OCI-LY1 (cell line): ENCODE measurements around the gene ZFHX3.

ENCODE experiments used
- H2AFZ ChIP-seq: fragments of 200-600 bp; sonication (generic), shearing (Covaris generic); 2 replicates; pipeline ENCODE4 v1.6.0; 2014; ENCODE audit warnings: antibody characterized with exemption, mild to moderate bottlenecking, low read length
- H3F3A ChIP-seq: fragments of 200-600 bp; sonication (generic), shearing (Covaris generic); 2 replicates; pipeline ENCODE4 v1.6.0; 2014; ENCODE audit warnings: mild to moderate bottlenecking, antibody characterized with exemption, low read length, moderate library complexity; ENCODE audit not compliant: insufficient read depth
- H3K27ac ChIP-seq: fragments of 200-600 bp; sonication (generic); 2 replicates; pipeline ENCODE4 v1.5.1; 2014; ENCODE audit warnings: low read length, mixed run types, mild to moderate bottlenecking, low read depth; ENCODE audit not compliant: poor library complexity, severe bottlenecking
- H3K27me3 ChIP-seq: fragments of 200-600 bp; sonication (generic); 2 replicates; pipeline ENCODE4 v1.6.0; 2014; ENCODE audit warnings: antibody characterized with exemption, mild to moderate bottlenecking, low read length, moderate library complexity; ENCODE audit not compliant: insufficient read depth
- H3K36me3 ChIP-seq: fragments of 200-600 bp; sonication (generic); 2 replicates; pipeline ENCODE4 v1.6.1; 2014; ENCODE audit warnings: mild to moderate bottlenecking, antibody characterized with exemption, low read length, moderate library complexity, mixed read lengths; ENCODE audit not compliant: insufficient read depth
- H3K4me1 ChIP-seq: fragments of 200-600 bp; sonication (generic); 2 replicates; pipeline ENCODE4 v1.5.1; 2014; ENCODE audit warnings: mild to moderate bottlenecking, low read length, moderate library complexity; ENCODE audit not compliant: insufficient read depth, severe bottlenecking
- H3K4me2 ChIP-seq: fragments of 200-600 bp; sonication (generic), shearing (Covaris generic); 2 replicates; pipeline ENCODE4 v1.6.1; 2014; ENCODE audit warnings: low read length
- H3K4me3 ChIP-seq: fragments of 200-600 bp; sonication (generic); 2 replicates; pipeline ENCODE4 v1.5.1; 2014; ENCODE audit warnings: low read length, low read depth, mild to moderate bottlenecking, mixed read lengths; ENCODE audit not compliant: poor library complexity, severe bottlenecking
- H3K79me2 ChIP-seq: fragments of 200-600 bp; shearing (Covaris generic); 2 replicates; pipeline ENCODE4 v1.6.1; 2016; ENCODE audit warnings: mixed run types, low read length, mixed read lengths; ENCODE audit not compliant: insufficient read depth
- H3K9ac ChIP-seq: fragments of 200-600 bp; sonication (generic), shearing (Covaris generic); 2 replicates; pipeline ENCODE4 v1.6.1; 2014; ENCODE audit warnings: mild to moderate bottlenecking, low read length, mixed read lengths
- H3K9me2 ChIP-seq: fragments of 200-600 bp; sonication (generic), shearing (Covaris generic); 2 replicates; pipeline ENCODE4 v1.6.1; 2014; ENCODE audit warnings: low read depth, mild to moderate bottlenecking, low read length, mixed read lengths
- H3K9me3 ChIP-seq: fragments of 200-600 bp; shearing (Covaris generic); 2 replicates; pipeline ENCODE4 v1.6.1; 2014; ENCODE audit warnings: low read length, mixed read lengths
- H4K20me1 ChIP-seq: fragments of 200-600 bp; sonication (generic), shearing (Covaris generic); 2 replicates; pipeline ENCODE4 v1.6.0; 2016; ENCODE audit warnings: mild to moderate bottlenecking, low read length; ENCODE audit not compliant: insufficient read depth
- CTCF ChIP-seq: fragments of 200-600 bp; sonication (generic), shearing (Covaris generic); IDR thresholded peaks from 2 replicates; pipeline ENCODE4 v1.5.1; 2017; ENCODE audit warnings: mild to moderate bottlenecking, antibody characterized with exemption, low read length, moderate library complexity, mixed read lengths
- EZH2 ChIP-seq: fragments of 200-600 bp; sonication (generic), shearing (Covaris generic); IDR thresholded peaks from 2 replicates; pipeline ENCODE4 v1.8.0; 2017; ENCODE audit warnings: borderline replicate concordance, mixed run types, mild to moderate bottlenecking, antibody characterized with exemption, low read length, moderate library complexity, mixed read lengths

The ZFHX3 gene

GRCh38 chr16:73016488-73016830 lies 31.5 kb downstream of the ZFHX3 start:
- H3K9me3 ChIP-seq = no peaks in the 10 kb centered on the region
- TF ChIP-seq EZH2 (no peak), CTCF (no peak)
- no peak overlapping the region for H2AFZ ChIP-seq
- H3K36me3 ChIP-seq = no peaks in the 10 kb centered on the region
- H3K27me3 ChIP-seq = no peaks in the 10 kb centered on the region
- no peaks in the 10 kb centered on the region for H3F3A ChIP-seq
- no peaks in the 10 kb centered on the region for H3K4me1 ChIP-seq
- no peak overlapping the region for H3K27ac ChIP-seq
- H3K4me3 ChIP-seq = no peak overlapping the region
- H3K9me2 ChIP-seq = no peaks in the 10 kb centered on the region
- H4K20me1 ChIP-seq = no peaks in the 10 kb centered on the region
- no peak overlapping the region for H3K4me2 ChIP-seq
- no peak overlapping the region for H3K9ac ChIP-seq
- no peaks in the 10 kb centered on the region for H3K79me2 ChIP-seq

- Histone ChIP-seq H3K9me2 (no peaks in the 10 kb centered on the region), H3K9ac (no peak overlapping the region), H3K4me1 (no peaks in the 10 kb centered on the region), H3K27me3 (no peaks in the 10 kb centered on the region), H3K79me2 (no peaks in the 10 kb centered on the region), H3K27ac (no peak overlapping the region), H3K4me2 (no peak overlapping the region), H3F3A (no peaks in the 10 kb centered on the region), H3K9me3 (no peaks in the 10 kb centered on the region), H3K4me3 (no peak overlapping the region), H2AFZ (no peak overlapping the region), H3K36me3 (no peaks in the 10 kb centered on the region), H4K20me1 (no peaks in the 10 kb centered on the region)
- no peak for TF ChIP-seq CTCF
- TF ChIP-seq EZH2 = no peak
Measured at GRCh38 chr16:73015612-73016487, 32.1 kb downstream of the ZFHX3 start.

- no peaks in the 10 kb centered on the region for H4K20me1 ChIP-seq
- no peak overlapping the region for H3K27ac ChIP-seq
- no peaks in the 10 kb centered on the region for H3K79me2 ChIP-seq
- no peak overlapping the region for H2AFZ ChIP-seq
- no peaks in the 10 kb centered on the region for H3F3A ChIP-seq
- no peak overlapping the region for H3K9ac ChIP-seq
- no peaks in the 10 kb centered on the region for H3K36me3 ChIP-seq
- H3K4me2 ChIP-seq = no peak overlapping the region
- H3K4me3 ChIP-seq = no peak overlapping the region
- H3K9me2 ChIP-seq = no peaks in the 10 kb centered on the region
- no peaks in the 10 kb centered on the region for H3K9me3 ChIP-seq
- H3K4me1 ChIP-seq = no peaks in the 10 kb centered on the region
- TF ChIP-seq EZH2 = no peak
- no peak for TF ChIP-seq CTCF
- no peaks in the 10 kb centered on the region for H3K27me3 ChIP-seq
Measured at GRCh38 chr16:73014768-73015167, 33.2 kb downstream of the ZFHX3 start.
